Esophagus muscularis mucosa (tissue), 4 donors: ENCODE data around the gene EIF4G1.

Source experiments
- CTCF ChIP-seq, 3 experiments: fragments of 200-600 bp in 2 of 3; fragments of 450-650 bp in 1 of 3; sonication (generic) in 2 of 3; IDR thresholded peaks; one replicate each; pipeline ENCODE4 v1.5.1; 2017 to 2019; ENCODE audit warnings: antibody characterized with exemption in 3 of 3, mild to moderate bottlenecking in 2 of 3, moderate library complexity in 1 of 3
- EP300 ChIP-seq: sonication (generic); formaldehyde crosslinking; IDR thresholded peaks from one replicate; pipeline ENCODE4 v1.6.1; 2017; ENCODE audit warnings: antibody characterized with exemption
- POLR2A ChIP-seq: fragments of 450-650 bp; IDR thresholded peaks from one replicate; pipeline ENCODE4 v1.6.1; 2017; ENCODE audit warnings: antibody characterized with exemption, moderate library complexity, mild to moderate bottlenecking, low read depth
- POLR2AphosphoS5 ChIP-seq, 2 donors: sonication (generic); formaldehyde crosslinking; IDR thresholded peaks; one replicate each; pipeline ENCODE4 v1.6.1; 2017; ENCODE audit warnings: antibody characterized with exemption in 2 of 2

GRCh38 chr3:184351511-184352148 is 37.2 kb downstream of the EIF4G1 start:
- TF ChIP-seq CTCF (IDR thresholded peaks at IDR 0.05) (no peak), POLR2A (no peak), POLR2AphosphoS5 (IDR thresholded peaks at IDR 0.05) (no peak), EP300 (no peak)
